Endometrium (tissue), 2 donors: ENCODE results near the gene NTMT2.

Experiments
- FAIRE-seq: peaks from 2 replicates; lab custom pipeline; 2012; peaks lifted over from hg19 to GRCh38; lab: Jason Lieb, UNC
- donor health status: control.
- donor health status: control.

Gene NTMT2

DNA sequence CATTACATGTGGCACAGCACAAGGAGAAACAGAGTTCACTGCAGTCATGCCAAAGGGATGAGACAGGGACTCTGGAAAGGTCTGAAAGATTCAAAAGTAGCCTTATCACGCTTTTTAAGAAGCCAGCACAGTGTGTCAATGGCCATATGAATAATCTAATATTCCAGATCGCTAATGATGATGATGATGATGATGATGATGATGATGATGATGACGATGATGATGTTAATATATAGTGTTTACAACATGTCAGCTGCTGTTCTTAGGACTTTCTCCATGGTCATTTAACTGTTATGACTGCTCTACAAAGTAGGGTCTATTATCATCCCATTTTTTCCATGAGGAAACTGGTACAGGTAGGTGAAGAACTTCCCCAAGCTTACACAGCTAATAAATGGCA lies 64.4 kb downstream of the NTMT2 start:
- no peak for FAIRE-seq

GRCh38 chr1:170213596-170213995 lies 67.8 kb downstream of the NTMT2 start:
- no peak for FAIRE-seq

DNA sequence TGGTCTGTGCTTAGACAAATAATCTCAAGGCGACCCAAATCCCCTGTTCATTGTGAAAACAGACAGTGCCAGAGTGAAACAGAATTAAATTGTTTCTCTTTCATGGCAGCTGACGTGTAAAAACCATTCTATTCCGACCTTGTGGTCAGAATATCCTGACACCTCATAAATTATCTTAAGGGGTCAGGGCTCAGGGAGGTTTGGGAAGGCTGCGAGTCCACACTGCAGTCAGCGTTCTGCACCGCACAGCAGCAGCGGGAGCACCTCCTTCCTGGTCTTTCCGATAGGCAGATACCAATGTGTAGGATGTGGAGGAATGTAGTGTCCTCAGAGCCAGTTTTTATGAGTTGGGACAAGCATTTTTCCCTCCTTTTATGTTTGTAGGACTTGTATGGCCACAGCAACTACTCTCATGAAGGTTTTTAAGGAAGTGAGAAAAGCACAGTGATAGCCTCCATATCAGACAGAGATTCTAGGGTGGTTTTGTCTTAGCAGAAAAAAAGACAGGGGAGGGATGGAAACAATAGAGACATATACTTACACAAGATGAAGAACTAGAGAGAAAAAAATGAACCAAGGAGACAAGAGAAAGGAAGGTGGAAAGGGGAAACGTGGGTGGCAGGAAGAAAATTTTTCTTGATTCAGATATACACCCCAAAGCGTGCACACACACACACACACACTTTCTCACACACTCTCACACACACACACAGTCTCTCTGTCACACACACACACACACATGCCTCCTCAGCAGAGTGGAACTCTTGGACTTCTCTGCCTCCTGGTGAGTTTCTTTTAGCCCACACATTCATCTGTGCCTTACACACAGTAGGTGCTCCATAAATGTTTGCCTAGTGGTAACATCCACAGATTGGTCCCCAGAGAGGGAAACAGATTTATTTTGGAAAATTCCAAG lies 68.6 kb downstream of the NTMT2 start:
- FAIRE-seq = no peak

DNA sequence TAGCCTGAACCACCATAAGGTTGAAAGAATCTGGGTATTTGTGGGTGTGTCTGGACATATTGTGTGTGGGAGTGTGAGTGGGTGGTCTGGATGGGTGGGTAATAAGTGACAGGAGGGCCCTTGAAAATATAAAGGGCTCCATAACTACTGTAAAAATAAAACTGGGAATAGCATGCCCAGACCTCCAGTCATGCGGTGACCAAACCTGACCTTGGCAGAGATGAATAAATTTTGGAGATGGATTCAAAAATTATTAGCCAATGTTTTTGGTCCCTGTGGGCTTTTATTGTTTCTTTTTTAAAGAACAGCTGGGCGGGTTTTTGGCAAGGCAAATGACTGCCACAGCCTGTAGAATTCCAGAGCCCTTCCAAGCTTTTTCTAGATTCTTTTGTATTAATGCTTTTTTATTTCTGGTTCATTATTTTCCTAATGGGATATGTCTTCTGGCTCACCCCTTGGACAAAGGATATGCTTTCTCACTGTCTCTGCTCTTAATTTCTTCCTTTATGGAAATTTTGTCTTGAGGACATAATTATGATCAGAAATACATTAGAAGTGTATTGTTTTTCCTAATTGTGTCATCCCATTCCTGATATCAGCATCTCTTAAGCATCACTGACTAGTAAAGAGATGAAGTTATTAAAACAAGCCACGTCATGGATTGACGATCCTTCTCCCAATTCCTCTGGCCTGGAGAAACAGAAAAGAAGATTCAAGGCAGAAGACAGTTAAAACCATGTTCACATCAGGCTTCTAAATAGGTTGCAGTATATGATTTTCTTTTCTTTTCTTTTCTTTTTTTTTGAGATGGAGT lies 69.5 kb downstream of the NTMT2 start:
- FAIRE-seq = peak; percentile 50

DNA sequence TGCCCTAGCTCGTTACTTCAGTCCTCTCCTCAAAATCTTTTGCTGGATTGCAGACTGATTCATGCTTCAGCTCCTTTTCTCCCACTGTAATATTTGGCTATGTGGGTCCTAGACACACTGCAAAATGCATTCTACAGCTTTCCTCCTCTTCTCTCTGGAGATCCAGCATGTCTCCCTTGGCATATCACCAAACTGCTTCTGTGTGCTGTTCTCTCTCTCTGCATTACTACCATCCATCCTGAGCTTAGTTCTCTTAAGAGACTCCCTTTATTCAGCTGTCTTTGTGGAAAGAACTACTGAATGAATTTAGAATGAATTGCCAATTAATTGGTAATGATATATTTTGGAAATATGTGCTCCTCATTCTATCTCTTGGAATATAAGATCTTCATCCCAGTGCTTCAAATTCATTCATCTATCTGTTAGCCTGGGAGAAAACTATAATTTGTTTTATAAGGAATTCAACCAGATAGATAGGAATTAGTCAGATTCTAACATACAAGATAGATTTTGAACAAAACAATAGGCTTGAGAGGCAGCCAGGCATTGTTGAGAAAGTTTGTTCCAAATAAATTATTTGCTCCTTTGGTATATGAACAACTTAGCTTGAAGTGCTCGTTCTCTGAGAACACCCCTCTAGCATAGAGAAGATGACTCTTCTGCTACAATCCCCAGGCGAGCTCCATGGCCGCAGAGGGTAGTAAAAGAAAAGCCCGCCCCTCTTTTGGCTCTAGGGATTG lies 71.9 kb downstream of the NTMT2 start:
- FAIRE-seq = no peak

- no peak for FAIRE-seq
Observed at GRCh38 chr1:170218257-170218650, 72.5 kb downstream of the NTMT2 start.
